Measurements from ENCODE around the gene ST6GALNAC6.
"Not testable (repeated sequence)": the region's sequence is repeated elsewhere in the genome, so short reads cannot be mapped to it uniquely, and the experiment has no call there.

ST6GALNAC6 gene

GRCh38 chr9:127848756-127849504, 50.5 kb downstream of the ST6GALNAC6 start:
- TF ChIP-seq GATA1 (IDR thresholded peaks at IDR 0.05; ENCODE audit: low read depth, low read length) (no peak), POLR2A (IDR thresholded peaks at IDR 0.05; ENCODE audit: low read length) (no peak)
- DNase-seq, result peak in 1 of 2 experiments; percentile 32

GRCh38 chr9:127847833-127848755, 51.3 kb downstream of the ST6GALNAC6 start:
- TF ChIP-seq GATA1 (IDR thresholded peaks at IDR 0.05; ENCODE audit: low read depth, low read length) (no peak), POLR2A (IDR thresholded peaks at IDR 0.05; ENCODE audit: low read length) (no peak)
- no peak for DNase-seq

GRCh38 chr9:127847178-127847510, 52.3 kb downstream of the ST6GALNAC6 start:
- TF ChIP-seq POLR2A (IDR thresholded peaks at IDR 0.05; ENCODE audit: low read length) (no peak), GATA1 (IDR thresholded peaks at IDR 0.05; ENCODE audit: low read depth, low read length) (no peak)
- DNase-seq, result peak in 1 of 2 experiments; percentile 32

- no peak for TF ChIP-seq GATA1 (IDR thresholded peaks at IDR 0.05; ENCODE audit: low read depth, low read length)
- TF ChIP-seq POLR2A (IDR thresholded peaks at IDR 0.05; ENCODE audit: low read length), result no peak
- peak in 1 of 2 experiments; percentile 59 for DNase-seq
Observed at GRCh38 chr9:127846443-127847177, 52.8 kb downstream of the ST6GALNAC6 start.

- not testable (repeated sequence) for DNase-seq
Observed at GRCh38 chr9:127845619-127846018, 53.8 kb downstream of the ST6GALNAC6 start.

GRCh38 chr9:127844821-127845359, 54.5 kb downstream of the ST6GALNAC6 start:
- TF ChIP-seq POLR2A (IDR thresholded peaks at IDR 0.05; ENCODE audit: low read length), result no peak
- no peak for TF ChIP-seq GATA1 (IDR thresholded peaks at IDR 0.05; ENCODE audit: low read depth, low read length)
- no peak for DNase-seq

- DNase-seq, result peak; percentile 21 to 79
- TF ChIP-seq POLR2A (IDR thresholded peaks at IDR 0.05; ENCODE audit: low read length) (no peak), GATA1 (IDR thresholded peaks at IDR 0.05; ENCODE audit: low read depth, low read length) (no peak)
Observed at GRCh38 chr9:127841087-127841835, 58.1 kb downstream of the ST6GALNAC6 start.

- TF ChIP-seq GATA1 (IDR thresholded peaks at IDR 0.05; ENCODE audit: low read depth, low read length), result no peak
- no peak for TF ChIP-seq POLR2A (IDR thresholded peaks at IDR 0.05; ENCODE audit: low read length)
- no peak for DNase-seq
Observed at GRCh38 chr9:127838375-127839078, 60.9 kb downstream of the ST6GALNAC6 start.

GRCh38 chr9:127837346-127837745, 62.1 kb downstream of the ST6GALNAC6 start:
- TF ChIP-seq POLR2A (IDR thresholded peaks at IDR 0.05; ENCODE audit: low read length), result no peak
- TF ChIP-seq GATA1 (IDR thresholded peaks at IDR 0.05; ENCODE audit: low read depth, low read length), result no peak
- no peak for DNase-seq

- not testable (repeated sequence) for DNase-seq
Observed at GRCh38 chr9:127836561-127836960, 62.8 kb downstream of the ST6GALNAC6 start.

GRCh38 chr9:127835991-127836516, 63.3 kb downstream of the ST6GALNAC6 start:
- no peak for DNase-seq
- TF ChIP-seq GATA1 (IDR thresholded peaks at IDR 0.05; ENCODE audit: low read depth, low read length), result no peak
- TF ChIP-seq POLR2A (IDR thresholded peaks at IDR 0.05; ENCODE audit: low read length), result no peak

Data from erythroblast (primary cell).